Measurements from ENCODE around the gene NTM. TPM values are rescaled to one million over a fixed set of nuclear protein-coding genes. Genes with fewer than 3 reads are reported as not detected.

NTM gene
- total RNA-seq, 2 experiments from 2014 or later: not detected

DNA sequence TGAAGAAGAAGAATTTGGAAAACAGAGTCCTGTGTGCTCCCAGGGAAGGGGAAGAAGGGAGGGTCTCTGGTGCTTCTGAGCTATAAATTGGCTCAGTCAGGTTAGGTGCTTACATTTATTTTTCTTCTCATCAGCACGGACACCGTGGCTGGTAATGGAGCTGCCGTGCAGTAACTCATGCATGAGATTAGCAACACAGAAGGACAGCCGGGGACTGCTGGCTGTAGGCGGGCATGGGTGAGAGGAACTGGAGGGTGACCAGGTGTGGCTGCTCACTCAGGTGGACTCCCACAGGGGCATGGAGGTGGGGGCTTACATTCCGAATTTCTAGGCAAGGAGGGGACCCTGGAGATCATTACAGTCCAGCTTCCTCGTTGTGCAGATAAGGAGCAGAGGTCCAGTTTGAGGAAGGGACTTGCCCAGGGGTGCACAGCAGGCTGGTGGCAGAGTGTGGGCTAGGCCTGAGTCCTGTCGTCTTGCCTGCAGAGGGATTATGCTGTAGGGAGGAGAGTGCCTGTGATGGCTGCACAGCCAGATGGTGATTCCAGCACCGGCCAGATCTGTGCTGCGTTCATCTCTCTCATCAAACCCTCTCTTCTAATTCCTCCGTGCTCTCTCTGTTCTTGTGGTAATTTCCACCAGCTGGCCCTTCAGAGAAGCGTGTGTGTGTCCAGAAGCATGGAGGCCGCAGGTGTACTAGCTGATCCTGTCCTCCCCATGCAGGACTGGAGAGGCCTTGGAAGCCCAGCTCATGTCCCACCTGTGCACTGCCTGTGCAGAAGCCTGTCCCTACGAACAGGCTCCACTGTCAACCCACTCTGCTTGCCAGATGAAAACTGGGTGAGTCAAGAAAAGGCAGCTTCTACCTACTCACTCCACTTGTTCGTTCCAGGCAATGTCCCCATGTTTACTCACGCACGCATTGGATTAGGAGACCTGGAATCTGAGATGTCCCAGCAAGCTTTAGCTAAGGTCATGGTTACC lies 78.9 kb downstream of the NTM start:
- H3K27me3 Mint-ChIP-seq: no peaks in the 10 kb centered on the region
- CTCF ChIA-PET: no interaction called here
- DNase-seq: no peak
- no peaks in the 10 kb centered on the region for H3K9me3 Mint-ChIP-seq
- H3K36me3 Mint-ChIP-seq (ENCODE audit: low read depth): no peaks in the 10 kb centered on the region
- H3K4me3 Mint-ChIP-seq: no peak overlapping the region
- H3K27ac Mint-ChIP-seq: no peak overlapping the region
- H3K4me1 Mint-ChIP-seq: no peaks in the 10 kb centered on the region
- POLR2A ChIA-PET: no interaction called here

DNA sequence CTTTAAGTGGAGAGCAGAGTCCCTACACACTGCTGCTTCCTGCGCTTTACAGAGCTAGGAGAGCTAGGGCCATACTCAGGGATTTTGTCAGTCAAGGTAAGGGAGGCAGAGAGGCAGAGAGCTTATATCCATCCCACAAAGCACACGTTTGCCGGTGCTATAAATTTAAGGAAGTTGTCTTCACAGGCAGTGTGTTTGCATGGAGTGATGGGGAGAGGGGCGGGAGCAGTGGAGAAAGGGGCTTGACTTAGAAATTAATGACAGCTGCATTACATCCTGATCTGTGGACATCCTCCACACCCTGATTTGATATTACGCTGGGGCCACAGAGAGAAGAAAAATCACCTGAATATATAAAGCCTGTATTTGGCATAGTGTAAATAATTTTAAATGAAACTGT lies 84.1 kb downstream of the NTM start:
- CTCF ChIA-PET: no interaction called here
- Mint-ChIP-seq H3K27ac (no peak overlapping the region), H3K27me3 (no peaks in the 10 kb centered on the region), H3K4me1 (no peaks in the 10 kb centered on the region), H3K9me3 (no peaks in the 10 kb centered on the region), H3K4me3 (no peak overlapping the region), H3K36me3 (ENCODE audit: low read depth) (no peaks in the 10 kb centered on the region)
- DNase-seq: no peak
- POLR2A ChIA-PET: no interaction called here

DNA sequence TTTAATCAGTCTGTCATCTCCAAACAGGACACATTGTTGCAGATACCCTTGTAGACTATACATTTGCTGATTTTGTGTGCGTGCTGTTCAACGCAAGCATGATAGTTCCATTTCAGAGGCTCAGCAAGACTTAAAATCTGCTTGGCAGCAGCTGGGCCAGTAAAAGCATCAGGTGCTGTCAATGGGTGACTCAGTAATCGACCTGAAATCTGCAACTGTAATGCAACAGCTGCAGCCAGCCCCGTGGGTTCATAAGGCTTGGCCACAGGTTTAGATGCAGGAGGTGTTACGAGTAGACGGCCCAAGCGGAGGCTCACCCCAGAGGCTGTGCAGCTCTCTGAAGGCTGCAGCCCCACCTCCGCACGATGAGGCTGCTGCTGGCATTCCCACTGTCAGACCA lies 84.6 kb downstream of the NTM start:
- ChIA-PET CTCF (no interaction called here), POLR2A (no interaction called here)
- H3K27ac Mint-ChIP-seq: no peak overlapping the region
- no peaks in the 10 kb centered on the region for H3K4me1 Mint-ChIP-seq
- H3K27me3 Mint-ChIP-seq: no peaks in the 10 kb centered on the region
- H3K36me3 Mint-ChIP-seq (ENCODE audit: low read depth): no peaks in the 10 kb centered on the region
- no peak overlapping the region for H3K4me3 Mint-ChIP-seq
- H3K9me3 Mint-ChIP-seq: no peaks in the 10 kb centered on the region
- DNase-seq: no peak

DNA sequence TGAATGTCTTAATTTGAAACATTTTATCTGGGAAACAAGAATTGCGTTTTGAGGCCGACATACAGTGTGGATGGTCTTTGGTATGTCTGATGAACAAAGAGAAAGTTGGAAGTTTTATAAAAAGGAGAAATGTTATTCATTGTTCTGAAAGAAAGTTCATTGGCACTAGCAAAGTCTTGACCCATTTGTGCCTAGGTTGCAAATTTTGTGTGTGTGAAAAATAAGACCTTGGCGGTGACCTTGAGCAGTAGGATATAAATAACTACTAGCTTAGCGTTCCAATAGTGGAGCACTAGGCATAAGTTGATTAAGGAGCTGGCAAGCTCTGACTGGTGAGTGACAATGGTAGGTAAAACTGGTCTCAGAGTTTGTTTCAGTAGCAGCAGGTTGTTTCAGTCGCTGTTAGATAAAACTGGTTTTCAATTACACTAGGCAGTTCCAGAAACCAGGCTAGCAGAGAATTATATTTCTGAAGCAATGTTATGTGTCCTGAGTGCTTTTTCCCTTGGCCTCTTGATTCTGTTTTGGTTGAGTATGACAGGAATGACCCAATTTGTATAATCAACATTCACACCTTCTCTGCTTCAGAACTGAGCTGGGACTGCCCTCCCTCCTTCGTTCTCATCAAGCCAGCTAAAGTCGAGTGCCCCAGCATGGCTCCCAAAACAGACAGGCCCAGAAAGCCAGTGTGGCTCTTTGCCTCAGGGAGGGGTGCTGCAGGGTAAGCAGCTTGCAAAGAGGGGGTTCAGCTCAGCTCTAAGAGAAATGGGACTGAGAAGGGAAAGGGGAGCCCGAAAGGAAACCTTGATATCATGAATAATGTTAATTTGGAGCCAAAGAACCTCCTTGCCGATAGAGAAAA lies 85.7 kb downstream of the NTM start:
- ChIA-PET POLR2A (no interaction called here), CTCF (no interaction called here)
- no peaks in the 10 kb centered on the region for H3K9me3 Mint-ChIP-seq
- no peak overlapping the region for H3K4me3 Mint-ChIP-seq
- H3K27me3 Mint-ChIP-seq: no peaks in the 10 kb centered on the region
- no peak for DNase-seq
- no peaks in the 10 kb centered on the region for H3K4me1 Mint-ChIP-seq
- H3K27ac Mint-ChIP-seq: no peak overlapping the region
- H3K36me3 Mint-ChIP-seq (ENCODE audit: low read depth): no peaks in the 10 kb centered on the region

DNA sequence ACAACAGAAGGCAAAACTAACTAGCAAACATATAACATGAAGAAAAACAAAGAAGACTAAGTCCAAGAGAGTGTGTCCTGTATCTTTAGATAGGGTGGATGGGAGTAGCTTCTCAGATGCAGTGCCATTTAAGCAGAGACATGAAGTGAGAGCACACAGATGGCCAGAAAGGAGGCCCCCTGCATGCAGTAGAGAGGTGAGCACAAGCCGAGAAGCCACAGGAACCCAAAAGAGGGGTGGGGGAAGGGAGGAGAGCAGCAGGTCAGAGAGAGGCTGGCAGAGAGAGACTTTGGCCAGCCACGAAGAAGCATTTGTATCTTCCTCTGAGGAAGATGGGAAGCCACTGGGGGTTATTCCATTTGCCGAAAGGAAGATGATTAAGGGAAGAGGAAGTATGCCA lies 86.7 kb downstream of the NTM start:
- POLR2A ChIA-PET: no interaction called here
- H3K36me3 Mint-ChIP-seq (ENCODE audit: low read depth): no peaks in the 10 kb centered on the region
- no peaks in the 10 kb centered on the region for H3K4me1 Mint-ChIP-seq
- H3K27ac Mint-ChIP-seq: no peak overlapping the region
- DNase-seq: no peak
- no peaks in the 10 kb centered on the region for H3K27me3 Mint-ChIP-seq
- no peaks in the 10 kb centered on the region for H3K9me3 Mint-ChIP-seq
- no peak overlapping the region for H3K4me3 Mint-ChIP-seq
- CTCF ChIA-PET: no interaction called here

DNA sequence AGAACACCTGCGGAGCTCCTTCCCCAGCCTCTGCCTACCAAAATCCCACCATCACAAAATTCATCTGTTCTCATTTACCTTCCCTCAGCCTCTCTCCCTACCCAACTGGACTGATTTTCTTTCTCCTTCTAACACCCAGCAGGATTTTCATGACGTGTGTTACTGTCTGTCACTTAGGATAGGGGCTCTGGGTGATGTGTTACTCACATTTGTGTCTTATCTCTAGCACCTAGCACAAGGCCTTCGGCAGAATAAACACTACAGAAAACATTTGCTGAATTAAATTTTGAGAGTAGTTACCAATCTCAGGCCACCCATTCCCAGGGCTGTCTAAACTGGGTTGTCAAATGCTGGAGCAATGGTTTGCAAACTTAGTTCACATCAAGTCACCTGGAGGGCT lies 88.0 kb downstream of the NTM start:
- ChIA-PET POLR2A (interaction anchor here (0.7 kb wide), 1 partner anchor 11 kb away, joined by 3 read pairs; no protein-coding TSS in a partner anchor), CTCF (no interaction called here)
- Mint-ChIP-seq H3K27ac (no peak overlapping the region), H3K36me3 (ENCODE audit: low read depth) (no peaks in the 10 kb centered on the region), H3K9me3 (no peaks in the 10 kb centered on the region), H3K27me3 (no peaks in the 10 kb centered on the region), H3K4me3 (no peak overlapping the region), H3K4me1 (no peaks in the 10 kb centered on the region)
- DNase-seq: no peak

DNA sequence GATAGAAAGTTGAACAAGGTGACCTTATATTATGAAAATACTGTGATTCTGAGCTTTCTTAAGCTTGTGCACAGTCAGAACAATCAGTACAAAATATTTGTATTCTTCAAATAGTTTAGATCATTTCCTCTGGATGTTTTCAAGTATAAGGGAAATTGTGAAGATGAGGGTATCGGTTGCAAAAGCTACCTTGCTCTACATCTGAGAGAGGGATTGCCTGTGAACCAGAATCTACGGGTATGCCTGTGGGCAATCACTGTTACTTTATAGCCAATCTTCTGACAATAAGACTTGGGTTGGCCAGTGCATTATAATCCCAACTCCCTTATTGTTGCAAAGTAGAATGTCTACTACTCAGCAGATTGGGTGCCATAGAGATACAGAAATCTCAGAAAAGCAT lies 90.5 kb downstream of the NTM start:
- H3K27ac Mint-ChIP-seq: no peak overlapping the region
- CTCF ChIA-PET: no interaction called here
- H3K4me3 Mint-ChIP-seq: no peak overlapping the region

DNA sequence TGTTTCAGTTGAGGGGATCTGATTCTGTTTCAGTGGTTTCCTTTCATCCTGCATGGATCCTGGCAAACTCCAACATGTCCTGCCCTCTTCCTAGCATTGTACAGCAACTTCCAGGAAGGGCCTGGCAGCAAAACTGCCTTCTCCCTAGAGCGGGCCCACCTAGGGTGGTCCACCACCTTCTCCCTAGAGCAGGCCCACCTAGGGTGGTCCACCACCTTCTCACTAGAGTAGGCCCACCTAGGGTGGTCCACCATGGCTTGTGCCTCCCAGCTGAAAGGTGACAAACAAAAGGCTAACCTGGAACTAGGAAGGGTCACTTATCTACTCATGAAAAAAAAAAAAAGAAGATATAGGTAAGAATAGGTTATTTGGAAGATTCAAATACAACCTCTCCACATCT lies 92.2 kb downstream of the NTM start:
- no peak overlapping the region for H3K27ac Mint-ChIP-seq
- H3K9me3 Mint-ChIP-seq: no peaks in the 10 kb centered on the region
- no peaks in the 10 kb centered on the region for H3K36me3 Mint-ChIP-seq (ENCODE audit: low read depth)
- no peak overlapping the region for H3K4me3 Mint-ChIP-seq
- POLR2A ChIA-PET: no interaction called here
- no peaks in the 10 kb centered on the region for H3K4me1 Mint-ChIP-seq
- CTCF ChIA-PET: no interaction called here
- peaks cover 1% of the 10 kb centered on the region for H3K27me3 Mint-ChIP-seq
- no peak for DNase-seq

More for the DNA sequence above, 90.5 kb downstream of the NTM start:
- no peaks in the 10 kb centered on the region for H3K36me3 Mint-ChIP-seq (ENCODE audit: low read depth)
- POLR2A ChIA-PET: no interaction called here
- H3K4me1 Mint-ChIP-seq: no peaks in the 10 kb centered on the region
- H3K27me3 Mint-ChIP-seq: peaks cover 1% of the 10 kb centered on the region
- no peaks in the 10 kb centered on the region for H3K9me3 Mint-ChIP-seq
- no peak for DNase-seq

DNA sequence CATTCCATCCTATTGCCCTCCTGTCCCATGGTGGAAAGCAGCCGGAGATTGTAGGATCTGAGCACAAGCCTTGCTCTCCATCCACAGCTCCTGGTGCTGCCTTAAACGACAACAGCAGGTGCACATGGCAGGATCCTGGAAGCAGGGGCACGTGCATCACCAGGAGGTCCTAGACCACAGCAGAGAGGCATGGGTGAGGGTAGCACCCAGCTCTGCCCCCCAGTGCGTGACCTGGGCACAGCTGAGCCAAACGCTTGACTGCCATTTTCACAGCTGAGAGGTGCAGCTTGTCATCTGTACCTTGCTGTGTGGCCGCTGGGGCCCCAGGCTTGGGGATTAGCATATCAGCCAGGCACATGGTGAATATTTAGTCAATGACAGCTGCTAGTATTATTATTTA lies 92.7 kb downstream of the NTM start:
- ChIA-PET POLR2A (no interaction called here), CTCF (no interaction called here)
- Mint-ChIP-seq H3K9me3 (no peaks in the 10 kb centered on the region), H3K4me1 (no peaks in the 10 kb centered on the region), H3K4me3 (no peak overlapping the region), H3K27me3 (peaks cover 1% of the 10 kb centered on the region), H3K27ac (no peak overlapping the region), H3K36me3 (ENCODE audit: low read depth) (no peaks in the 10 kb centered on the region)
- DNase-seq: no peak

DNA sequence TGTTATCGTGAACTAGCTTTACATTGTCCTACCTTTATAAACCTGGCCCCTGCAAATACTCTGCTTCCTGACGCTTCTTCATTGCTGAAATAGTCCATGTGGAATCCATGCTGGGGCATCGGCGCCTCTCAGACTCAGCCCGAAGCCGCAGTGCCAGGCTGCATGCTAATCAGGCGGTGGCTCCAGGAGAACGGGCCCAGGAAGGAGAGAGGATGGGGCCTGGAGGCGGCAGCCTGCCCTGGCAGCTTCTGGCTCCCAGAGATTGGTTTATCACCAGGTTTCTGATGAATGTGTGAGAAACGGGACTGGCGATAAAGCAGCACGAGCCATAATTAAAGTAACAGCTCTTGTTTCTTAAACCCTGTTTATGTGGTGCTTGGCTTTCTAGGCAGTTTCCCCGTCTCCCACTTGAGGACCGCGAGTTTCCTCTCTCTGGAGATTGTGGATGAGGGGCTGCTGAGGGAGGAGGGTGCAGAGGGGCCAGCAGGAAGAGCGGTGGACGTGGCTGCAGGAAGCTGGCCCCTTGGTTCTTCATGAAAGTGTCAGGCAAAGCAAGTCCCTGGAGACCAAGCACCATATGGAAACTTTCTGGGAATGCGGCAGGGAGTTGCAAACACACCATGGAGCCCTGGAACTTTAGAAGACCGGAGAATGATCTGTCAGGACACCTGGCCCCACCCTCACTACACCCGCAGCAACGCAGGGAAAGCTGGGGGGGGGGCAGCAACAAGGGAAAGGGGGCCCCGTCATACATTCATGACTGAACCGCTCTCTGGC lies 93.4 kb downstream of the NTM start:
- Mint-ChIP-seq H3K4me1 (no peaks in the 10 kb centered on the region), H3K4me3 (no peak overlapping the region)
- CTCF ChIA-PET: no interaction called here

DNA sequence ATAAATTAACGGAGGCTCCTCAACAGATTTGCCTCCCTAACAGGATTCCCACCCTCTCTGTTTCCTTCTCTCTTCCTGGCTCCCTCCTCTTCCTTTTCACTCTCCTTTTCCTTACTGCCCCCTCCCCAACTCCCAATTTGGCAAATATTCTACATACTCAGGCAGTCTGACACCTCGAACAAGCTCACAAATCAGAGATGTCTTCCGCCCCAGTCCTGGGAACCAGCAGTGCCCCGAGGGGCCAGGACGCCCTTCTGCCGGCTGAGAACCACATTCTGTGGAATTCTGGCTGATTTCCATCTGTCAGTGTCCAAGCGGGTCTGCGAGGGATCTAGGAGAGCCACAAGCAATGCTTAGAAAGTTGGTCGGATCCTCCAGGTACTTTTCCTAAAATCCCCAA lies 94.0 kb downstream of the NTM start:
- no peak overlapping the region for H3K4me3 Mint-ChIP-seq
- peaks cover 1% of the 10 kb centered on the region for H3K27me3 Mint-ChIP-seq
- H3K36me3 Mint-ChIP-seq (ENCODE audit: low read depth): no peaks in the 10 kb centered on the region
- no peak for DNase-seq
- no peaks in the 10 kb centered on the region for H3K9me3 Mint-ChIP-seq
- CTCF ChIA-PET: no interaction called here
- no peaks in the 10 kb centered on the region for H3K4me1 Mint-ChIP-seq
- POLR2A ChIA-PET: no interaction called here
- H3K27ac Mint-ChIP-seq: no peak overlapping the region

More for the DNA sequence above, 93.4 kb downstream of the NTM start:
- no peaks in the 10 kb centered on the region for H3K36me3 Mint-ChIP-seq (ENCODE audit: low read depth)
- DNase-seq: no peak
- H3K27ac Mint-ChIP-seq: no peak overlapping the region
- H3K9me3 Mint-ChIP-seq: no peaks in the 10 kb centered on the region
- POLR2A ChIA-PET: no interaction called here
- H3K27me3 Mint-ChIP-seq: peaks cover 1% of the 10 kb centered on the region

DNA sequence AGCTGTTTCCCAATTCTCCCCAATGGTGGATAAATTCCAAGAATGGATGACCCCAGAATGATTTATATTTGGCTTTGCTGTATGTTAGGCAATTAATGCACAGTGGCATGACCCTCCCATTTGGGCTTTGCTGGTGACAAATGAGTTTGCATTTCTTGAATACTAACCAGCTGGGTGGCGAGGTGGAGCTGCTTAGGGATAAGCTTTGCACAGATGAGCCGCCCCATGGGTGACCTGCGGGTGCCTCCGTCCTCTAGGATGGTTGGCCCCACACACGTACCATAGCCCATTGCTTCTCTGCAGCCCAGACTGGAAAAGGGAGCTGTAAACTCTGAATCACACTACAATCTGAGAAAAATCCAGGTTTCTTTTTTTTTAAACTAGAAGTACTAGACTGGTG lies 94.6 kb downstream of the NTM start:
- Mint-ChIP-seq H3K27ac (no peak overlapping the region), H3K27me3 (peaks cover 1% of the 10 kb centered on the region), H3K4me1 (no peaks in the 10 kb centered on the region), H3K9me3 (no peaks in the 10 kb centered on the region), H3K4me3 (no peak overlapping the region), H3K36me3 (ENCODE audit: low read depth) (no peaks in the 10 kb centered on the region)
- DNase-seq: no peak
- ChIA-PET CTCF (no interaction called here), POLR2A (no interaction called here)

DNA sequence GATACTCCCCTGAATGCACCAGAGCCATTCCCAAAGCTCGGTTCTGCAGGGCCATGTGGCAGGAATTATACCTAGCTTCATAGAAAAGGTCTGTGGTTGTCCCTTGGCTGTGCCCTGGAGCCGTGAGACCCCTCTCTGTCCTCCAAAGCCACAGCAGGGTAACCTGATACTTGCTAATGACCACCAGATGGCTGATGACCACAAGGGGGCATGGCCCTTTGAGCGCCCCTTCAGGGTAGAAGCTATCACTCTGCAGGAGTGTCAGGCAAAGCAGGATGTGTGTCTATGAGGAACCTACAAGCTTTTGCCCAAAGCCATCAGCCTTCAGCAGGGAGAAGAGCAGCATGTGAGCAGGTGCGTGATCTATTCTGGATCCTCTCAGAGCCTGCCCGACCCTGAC lies 95.3 kb downstream of the NTM start:
- Mint-ChIP-seq H3K36me3 (ENCODE audit: low read depth) (no peaks in the 10 kb centered on the region), H3K27me3 (peaks cover 1% of the 10 kb centered on the region), H3K4me1 (no peaks in the 10 kb centered on the region), H3K4me3 (no peak overlapping the region), H3K9me3 (no peaks in the 10 kb centered on the region), H3K27ac (no peak overlapping the region)
- POLR2A ChIA-PET: no interaction called here
- CTCF ChIA-PET: no interaction called here
- no peak for DNase-seq
